GM20000 (cell line): Measurements from ENCODE around the gene SLC25A38.

ENCODE experiments used
- DNase-seq: peaks from one replicate; pipeline ENCODE4 v3.0.0; 2012; ENCODE audit warnings: low spot score
- CTCF ChIP-seq: IDR thresholded peaks from 2 replicates; pipeline ENCODE4 v1.5.1; 2012; ENCODE audit warnings: mild to moderate bottlenecking, control low read depth; ENCODE audit errors: extremely low read depth, missing control alignments

Gene SLC25A38

GRCh38 chr3:39404943-39405686 is 21.9 kb downstream of the SLC25A38 start:
- DNase-seq: no peak
- no peak for TF ChIP-seq CTCF

GRCh38 chr3:39405687-39406367 is 22.7 kb downstream of the SLC25A38 start:
- no peak for DNase-seq
- no peak for TF ChIP-seq CTCF

GRCh38 chr3:39406368-39407258 is 23.4 kb downstream of the SLC25A38 start, which contains the start of gene RPSA:
Gene RPSA (plus strand): TSS chr3:39406720. CDS start chr3:39407654, 934 bp downstream.
- peak; percentile 7 for TF ChIP-seq CTCF
- peak; percentile 94 for DNase-seq

- DNase-seq: no peak
- TF ChIP-seq CTCF: no peak
These were observed 24.1 kb downstream of the SLC25A38 start for GRCh38 chr3:39407259-39407629.

GRCh38 chr3:39407773-39408492 is 24.8 kb downstream of the SLC25A38 start:
- no peak for DNase-seq
- TF ChIP-seq CTCF: no peak

GRCh38 chr3:39408493-39409372 is 25.6 kb downstream of the SLC25A38 start:
- DNase-seq: no peak
- no peak for TF ChIP-seq CTCF
